ENCODE measurements around the gene FBXO42. TPM values are rescaled to one million over a fixed set of nuclear protein-coding genes. Genes with fewer than 3 reads are reported as not detected.
"Not testable (repeated sequence)": the region's sequence is repeated elsewhere in the genome, so short reads cannot be mapped to it uniquely, and the experiment has no call there.

Gene FBXO42
- total and polyA plus RNA-seq, 2 of the 8 experiments (the other 6 are each of a cell fraction or from before 2014, with no cell fraction given), result 15.1 to 17.0 TPM

DNA sequence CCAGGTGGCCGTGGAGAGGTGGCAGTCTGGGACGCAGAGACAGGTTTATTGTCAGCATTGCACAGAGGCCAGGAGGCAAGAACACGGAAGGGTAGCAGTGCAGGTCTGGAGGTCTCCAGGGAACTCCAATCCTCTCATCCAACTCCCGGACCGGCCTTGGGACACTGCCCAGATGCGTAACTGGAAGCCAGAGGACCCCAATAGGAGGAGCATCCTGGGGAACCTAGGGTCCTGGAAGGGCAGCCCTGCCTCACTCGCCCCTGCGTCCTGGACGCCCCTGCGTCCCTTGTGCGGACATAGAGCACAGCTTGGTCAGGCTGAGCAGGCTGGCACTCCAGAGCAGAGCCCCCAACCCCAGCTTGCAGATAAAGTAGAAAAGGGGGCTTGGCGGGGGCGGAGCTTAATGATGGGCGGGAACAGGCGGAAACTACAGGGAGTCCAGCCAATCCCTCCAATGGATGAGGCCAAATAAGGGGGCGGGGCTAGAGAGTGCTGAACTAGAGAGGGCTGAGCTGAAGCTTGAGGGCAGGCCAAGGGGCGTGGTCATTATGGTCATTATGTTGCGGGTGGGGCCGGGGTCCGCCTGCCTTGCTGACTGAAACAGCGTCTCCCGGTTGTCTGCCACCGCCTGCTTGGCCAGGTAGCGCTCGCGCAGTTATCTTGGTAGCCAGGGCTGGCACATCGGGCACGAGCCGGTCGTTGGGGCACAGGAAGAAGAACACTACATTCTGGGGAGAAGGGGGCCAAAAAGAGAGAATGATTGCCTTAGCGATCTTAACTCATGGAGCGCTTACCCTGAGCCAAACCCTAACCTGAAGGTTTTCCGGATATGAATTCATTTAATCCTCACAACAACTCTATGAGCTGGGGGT is 136.2 kb downstream of the FBXO42 start (continued):
- TF ChIP-seq, protein P1, sequence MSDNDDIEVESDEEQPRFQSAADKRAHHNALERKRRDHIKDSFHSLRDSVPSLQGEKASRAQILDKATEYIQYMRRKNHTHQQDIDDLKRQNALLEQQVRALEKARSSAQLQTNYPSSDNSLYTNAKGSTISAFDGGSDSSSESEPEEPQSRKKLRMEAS (IDR thresholded peaks at IDR 0.05), result no peak; the same call in 1 of the 2 replicates
- TF ChIP-seq TAF1 (IDR thresholded peaks at IDR 0.05; ENCODE audit: low read depth, low read length) (0 out of 2 replicates have a peak, but pooled peaks have one; percentile 26), SP2 (IDR thresholded peaks at IDR 0.05; ENCODE audit: low read length) (no peak), POLR2A (IDR thresholded peaks at IDR 0.05; ENCODE audit: control extremely low read depth in 1 of 2, low read depth in 2 of 2, low read length in 2 of 2) (0 out of 3 replicates have a peak, but pooled peaks of 1 of the 2 experiments have one; percentile 20)

DNA sequence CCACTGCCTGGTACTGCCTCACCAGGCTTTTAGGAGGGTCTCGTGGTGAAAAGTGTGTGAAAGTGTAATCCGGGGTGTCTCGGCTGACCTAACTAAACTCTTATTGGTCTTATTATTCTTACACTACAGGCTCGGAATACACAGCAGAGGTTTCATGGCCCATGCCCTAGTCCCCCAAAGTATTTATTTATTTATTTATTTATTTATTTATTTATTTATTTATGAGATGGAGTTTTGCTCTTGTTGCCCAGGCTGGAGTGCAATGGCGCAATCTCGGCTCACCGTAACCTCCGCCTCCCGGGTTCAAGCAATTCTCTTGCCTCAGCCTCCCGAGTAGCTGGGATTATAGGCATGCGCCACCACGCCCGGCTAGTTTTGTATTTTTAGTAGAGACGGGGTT is 137.0 kb downstream of the FBXO42 start:
- not testable (repeated sequence) for H3K9me3 ChIP-seq (ENCODE audit: insufficient read depth in 2 of 2, low read depth in 1 of 2, low read length in 1 of 2); H2AFZ ChIP-seq (ENCODE audit: low read length); H3K36me3 ChIP-seq (ENCODE audit: control insufficient read depth in 2 of 4, insufficient read depth in 4 of 4, low read length in 3 of 4); H4K5ac ChIP-seq (ENCODE audit: insufficient read length, low read depth, low read length); H2BK20ac ChIP-seq (ENCODE audit: low read length); H3K4ac ChIP-seq (replicated peaks; ENCODE audit: insufficient read length, low read depth, low read length); H3K27ac ChIP-seq (ENCODE audit: low read depth, low read length); H3K14ac ChIP-seq (ENCODE audit: insufficient read length); H3K79me1 ChIP-seq (ENCODE audit: low read depth, low read length); H2BK5ac ChIP-seq (ENCODE audit: low read depth, low read length); H3K18ac ChIP-seq (ENCODE audit: extremely low read depth, low read length); H4K8ac ChIP-seq (ENCODE audit: extremely low read depth, insufficient read depth, low read length); H3K9ac ChIP-seq (replicated peaks in 1 of 4; ENCODE audit: extremely low read depth in 1 of 4, low read depth in 3 of 4, low read length in 3 of 4); H3K23ac ChIP-seq (ENCODE audit: insufficient read length); H2BK12ac ChIP-seq (ENCODE audit: low read depth, low read length); FAIRE-seq; H2BK120ac ChIP-seq (replicated peaks; ENCODE audit: low read depth, low read length); H3K56ac ChIP-seq (replicated peaks; ENCODE audit: insufficient read length, low read depth, low read length); H3K4me3 ChIP-seq (ENCODE audit: extremely low read depth in 1 of 4, insufficient read depth in 2 of 4, low read depth in 3 of 4, low read length in 4 of 4); H4K91ac ChIP-seq (replicated peaks; ENCODE audit: insufficient read length, low read length); H2AK5ac ChIP-seq (ENCODE audit: low read depth, low read length); H4K20me1 ChIP-seq (replicated peaks in 1 of 2; ENCODE audit: control insufficient read depth in 1 of 2, insufficient read depth in 2 of 2, low read length in 2 of 2); DNase-seq (ENCODE audit: low read depth in 1 of 2, low spot score in 2 of 2)
- ChIA-PET POLR2A (ENCODE audit: partially characterized antibody) (interaction anchor here (4.5 kb wide), 1 partner anchor 8 kb away, joined by 26 read pairs; no protein-coding TSS in a partner anchor), CTCF (ENCODE audit: partially characterized antibody) (interaction anchor here (0.9 kb wide), 1 partner anchor 23 kb away, joined by 3 read pairs; no protein-coding TSS in a partner anchor)
- peaks cover 27% of the 10 kb centered on the region for H3K23me2 ChIP-seq (ENCODE audit: low read depth, low read length)
- H3K79me2 ChIP-seq (ENCODE audit: control insufficient read depth in 1 of 2, insufficient read depth in 2 of 2, low read length in 2 of 2), result peaks cover 5 to 20% of the 10 kb centered on the region in 2 experiments; a peak in 3 of 4 replicates
- WGBS, 2 experiments (ENCODE audit: extremely low coverage in 1 of 2, insufficient coverage in 1 of 2, insufficient read length in 1 of 2, insufficient replicate concordance in 2 of 2, low coverage in 1 of 2, low lambda C conversion rate in 2 of 2, missing lambda C conversion rate in 1 of 2), result 96% methylated on average over 14 of the region's 14 CpGs; no CpG with 5 or more reads in 1 of the 2 experiments
- peak overlapping the region in 1 of 2 experiments; percentile 90; a peak in 1 of 4 replicates for H3K4me2 ChIP-seq (ENCODE audit: insufficient read depth in 1 of 2, low read depth in 2 of 2, low read length in 2 of 2)
- H3K27me3 ChIP-seq (replicated peaks in 1 of 4; ENCODE audit: control insufficient read depth in 3 of 4, extremely low read depth in 1 of 4, insufficient read depth in 3 of 4, low read length in 3 of 4), result peaks cover 0 to 14% (median 6%) of the 10 kb centered on the region in 4 experiments; a peak in 5 of 7 replicates
- peaks cover 10 to 42% (median 28%) of the 10 kb centered on the region in 4 experiments for H3K4me1 ChIP-seq (replicated peaks in 1 of 4; ENCODE audit: control insufficient read depth in 3 of 4, insufficient read depth in 4 of 4, low read length in 3 of 4)
- 0 out of 2 replicates have a peak overlapping the region, but pooled peaks have one; percentile 46 for H2BK15ac ChIP-seq (ENCODE audit: low read length)
